Myocyte (in vitro differentiated cells): ENCODE measurements around the gene PHLDA1. TPM values are rescaled to one million over a fixed set of nuclear protein-coding genes. Genes with fewer than 3 reads are reported as not detected.

Experiments used
- DNase-seq: peaks from one replicate; pipeline ENCODE4 v3.0.0-alpha.2; 2012; ENCODE audit warnings: low read depth
- polyA plus RNA-seq: library from polyadenylated mRNA; unstranded; fragments of >200 nt; gene quantifications from one replicate; pipeline ENCODE4 v1.2.1, GENCODE V29; 2012; ENCODE audit warnings: missing spikeins
- total RNA-seq: library from RNA; depleted of rRNA; stranded (reverse); fragments of >200 nt; gene quantifications from 2 replicates; pipeline ENCODE4 v1.2.3, GENCODE V29; 2014

The PHLDA1 gene
- 68.1 and 72.4 TPM in 2 replicates for total RNA-seq
- polyA plus RNA-seq: 27.4 TPM

- DNase-seq: peak; percentile 99
Measured at GRCh38 chr12:76031414-76032042, at the start of gene PHLDA1. Gene PHLDA1 (minus strand): TSS chr12:76031776.

- DNase-seq: no peak
Measured at GRCh38 chr12:76080729-76081415, 49.3 kb upstream of the PHLDA1 start.

- no peak for DNase-seq
Measured at GRCh38 chr12:76080017-76080728, 48.6 kb upstream of the PHLDA1 start.

GRCh38 chr12:76078748-76079147 lies 47.2 kb upstream of the PHLDA1 start:
- no peak for DNase-seq

- no peak for DNase-seq
Measured at GRCh38 chr12:76075448-76075847, 43.9 kb upstream of the PHLDA1 start.

- no peak for DNase-seq
Measured at GRCh38 chr12:76074701-76075336, 43.2 kb upstream of the PHLDA1 start.

- no peak for DNase-seq
Measured at GRCh38 chr12:76073561-76073960, 42.0 kb upstream of the PHLDA1 start.

GRCh38 chr12:76072568-76072967 lies 41.0 kb upstream of the PHLDA1 start:
- DNase-seq: no peak

GRCh38 chr12:76069339-76069738 lies 37.8 kb upstream of the PHLDA1 start:
- DNase-seq: no peak

- no peak for DNase-seq
Measured at GRCh38 chr12:76065917-76066316, 34.3 kb upstream of the PHLDA1 start.

GRCh38 chr12:76064904-76065303 lies 33.3 kb upstream of the PHLDA1 start:
- DNase-seq: no peak

- no peak for DNase-seq
Measured at GRCh38 chr12:76060111-76060510, 28.5 kb upstream of the PHLDA1 start.

GRCh38 chr12:76057326-76057725 lies 25.8 kb upstream of the PHLDA1 start:
- no peak for DNase-seq

- no peak for DNase-seq
Measured at GRCh38 chr12:76055393-76055792, 23.8 kb upstream of the PHLDA1 start.

- no peak for DNase-seq
Measured at GRCh38 chr12:76049575-76050251, 18.1 kb upstream of the PHLDA1 start.

GRCh38 chr12:76047742-76048141 lies 16.2 kb upstream of the PHLDA1 start:
- no peak for DNase-seq

GRCh38 chr12:76047060-76047459 lies 15.5 kb upstream of the PHLDA1 start:
- no peak for DNase-seq

- DNase-seq: no peak
Measured at GRCh38 chr12:76043377-76043776, 11.8 kb upstream of the PHLDA1 start.

GRCh38 chr12:76042147-76042546 lies 10.6 kb upstream of the PHLDA1 start:
- DNase-seq: no peak

GRCh38 chr12:76041406-76041805 lies 9.8 kb upstream of the PHLDA1 start:
- DNase-seq: no peak

GRCh38 chr12:76040461-76040860 lies 8.9 kb upstream of the PHLDA1 start:
- DNase-seq: no peak
